GM23338 (cell line): ENCODE data around the gene NGFR. TPM values are rescaled to one million over a fixed set of nuclear protein-coding genes. Genes with fewer than 3 reads are reported as not detected.

Experiments used
- ATAC-seq: fragments of 200-7000 bp; cut with Tn5 transposase; 3 replicates; pipeline ENCODE4 v1.9.1; 2020
- DNase-seq: peaks from one replicate; pipeline ENCODE4 v3.0.0-alpha.2; 2015; ENCODE audit warnings: low spot score
- H2AFZ ChIP-seq: fragments of 200-600 bp; sonication (generic); 2 replicates; pipeline ENCODE4 v1.8.0; 2016; ENCODE audit warnings: antibody characterized with exemption, mild to moderate bottlenecking, moderate library complexity
- H3F3A ChIP-seq: fragments of 200-600 bp; sonication (generic); replicated peaks from 2 replicates; pipeline ENCODE4 v1.8.0; 2017; ENCODE audit warnings: antibody characterized with exemption, mixed run types, low read depth
- H3K27ac ChIP-seq: fragments of 200-600 bp; sonication (generic); 2 replicates; pipeline ENCODE4 v1.6.1; 2016; ENCODE audit warnings: low read depth
- H3K27me3 ChIP-seq: fragments of 200-600 bp; sonication (generic); 2 replicates; pipeline ENCODE4 v1.8.0; 2016; ENCODE audit warnings: mild to moderate bottlenecking, mixed run types, moderate library complexity; ENCODE audit not compliant: insufficient read depth
- H3K36me3 ChIP-seq: fragments of 200-600 bp; sonication (generic); 2 replicates; pipeline ENCODE4 v1.8.0; 2016; ENCODE audit warnings: mild to moderate bottlenecking; ENCODE audit not compliant: insufficient read depth
- H3K4me1 ChIP-seq: fragments of 200-600 bp; sonication (generic); 2 replicates; pipeline ENCODE4 v1.8.0; 2016; ENCODE audit warnings: mild to moderate bottlenecking, moderate library complexity; ENCODE audit not compliant: insufficient read depth
- H3K4me2 ChIP-seq: fragments of 200-600 bp; sonication (generic); 2 replicates; pipeline ENCODE4 v1.7.1; 2017; ENCODE audit warnings: mixed run types
- H3K4me3 ChIP-seq: fragments of 200-600 bp; sonication (generic); 2 replicates; pipeline ENCODE4 v1.6.1; 2016; ENCODE audit warnings: mixed run types
- H3K79me2 ChIP-seq: fragments of 200-600 bp; sonication (generic); replicated peaks from 2 replicates; pipeline ENCODE4 v1.8.0; 2017; ENCODE audit warnings: mild to moderate bottlenecking; ENCODE audit not compliant: insufficient read depth
- H3K9me2 ChIP-seq: fragments of 200-600 bp; sonication (generic); 2 replicates; pipeline ENCODE4 v1.8.0; 2017; ENCODE audit not compliant: insufficient read depth
- H4K20me1 ChIP-seq: fragments of 200-600 bp; sonication (generic); replicated peaks from 2 replicates; pipeline ENCODE4 v1.8.0; 2017; ENCODE audit warnings: mild to moderate bottlenecking; ENCODE audit not compliant: insufficient read depth
- H3K27ac Mint-ChIP-seq: 2 replicates; pipeline ENCODE4 v1.8.0; 2020; ENCODE audit warnings: inconsistent platforms, mild to moderate bottlenecking, moderate library complexity, mixed read lengths
- H3K27me3 Mint-ChIP-seq: 3 replicates; pipeline ENCODE4 v1.8.0; 2022; ENCODE audit warnings: low read depth, mild to moderate bottlenecking, moderate library complexity, mixed read lengths, inconsistent platforms; ENCODE audit not compliant: insufficient read depth, poor library complexity
- H3K36me3 Mint-ChIP-seq: 3 replicates; pipeline ENCODE4 v1.8.0; 2021; ENCODE audit warnings: low read depth, mild to moderate bottlenecking, inconsistent platforms, moderate library complexity, mixed read lengths
- H3K4me1 Mint-ChIP-seq: 3 replicates; pipeline ENCODE4 v1.8.0; 2020; ENCODE audit warnings: mild to moderate bottlenecking, inconsistent platforms, mixed read lengths
- H3K4me3 Mint-ChIP-seq: 3 replicates; pipeline ENCODE4 v1.8.0; 2021; ENCODE audit warnings: moderate library complexity, mild to moderate bottlenecking, inconsistent platforms, mixed read lengths
- H3K9me3 Mint-ChIP-seq: 3 replicates; pipeline ENCODE4 v1.8.0; 2020; ENCODE audit warnings: moderate library complexity, mild to moderate bottlenecking, inconsistent platforms, mixed read lengths
- EZH2phosphoT487 ChIP-seq: fragments of 200-600 bp; sonication (generic); IDR thresholded peaks from one replicate; pipeline ENCODE4 v1.8.1; 2018; ENCODE audit warnings: antibody characterized with exemption; ENCODE audit not compliant: unreplicated experiment
- NANOG ChIP-seq: IDR thresholded peaks from 2 replicates; pipeline ENCODE4 v1.6.1; 2016; ENCODE audit warnings: antibody characterized with exemption, borderline replicate concordance
- microRNA-seq: library from miRNA; unstranded; fragments of <30 nt; microRNA quantifications from one replicate; pipeline ENCODE4, GENCODE V29; 2017
- polyA plus RNA-seq: library from polyadenylated mRNA; unstranded; fragments of >200 nt; fragmentation: Nextera tagmentation; extraction: Ambion mirVana; gene quantifications from 2 replicates; pipeline ENCODE4 v1.2.1, GENCODE V29; 2016
- small RNA-seq: library from RNA; depleted of rRNA; stranded (forward); fragments of <200 nt; gene quantifications from one replicate; pipeline ENCODE3, GENCODE V24; 2014; ENCODE audit warnings: low replicate concordance
- total RNA-seq: library from RNA; depleted of rRNA; stranded (reverse); fragments of >200 nt; shearing (Covaris generic); gene quantifications from 2 replicates; pipeline ENCODE4 v1.2.3, GENCODE V29; 2014; rRNA removed
- TF ChIP-seq, protein P1 (sequence below): IDR thresholded peaks from one replicate; pipeline ENCODE4 v1.6.1; 2018; ENCODE audit warnings: antibody characterized with exemption; ENCODE audit not compliant: unreplicated experiment
- TF ChIP-seq, protein P2 (sequence below), 2 experiments: fragments of 200-600 bp in 1 of 2; sonication (generic) in 1 of 2; conservative IDR thresholded peaks; 2 replicates each; pipeline versions ENCODE4 v1.5.1 to v1.6.1; 2016 to 2017; ENCODE audit warnings: antibody characterized with exemption in 2 of 2, low read depth in 2 of 2, mild to moderate bottlenecking in 2 of 2, moderate library complexity in 1 of 2

The NGFR gene
- total and polyA plus RNA-seq, 2 experiments from 2014 or later = 2.8 to 6.9 TPM

DNA sequence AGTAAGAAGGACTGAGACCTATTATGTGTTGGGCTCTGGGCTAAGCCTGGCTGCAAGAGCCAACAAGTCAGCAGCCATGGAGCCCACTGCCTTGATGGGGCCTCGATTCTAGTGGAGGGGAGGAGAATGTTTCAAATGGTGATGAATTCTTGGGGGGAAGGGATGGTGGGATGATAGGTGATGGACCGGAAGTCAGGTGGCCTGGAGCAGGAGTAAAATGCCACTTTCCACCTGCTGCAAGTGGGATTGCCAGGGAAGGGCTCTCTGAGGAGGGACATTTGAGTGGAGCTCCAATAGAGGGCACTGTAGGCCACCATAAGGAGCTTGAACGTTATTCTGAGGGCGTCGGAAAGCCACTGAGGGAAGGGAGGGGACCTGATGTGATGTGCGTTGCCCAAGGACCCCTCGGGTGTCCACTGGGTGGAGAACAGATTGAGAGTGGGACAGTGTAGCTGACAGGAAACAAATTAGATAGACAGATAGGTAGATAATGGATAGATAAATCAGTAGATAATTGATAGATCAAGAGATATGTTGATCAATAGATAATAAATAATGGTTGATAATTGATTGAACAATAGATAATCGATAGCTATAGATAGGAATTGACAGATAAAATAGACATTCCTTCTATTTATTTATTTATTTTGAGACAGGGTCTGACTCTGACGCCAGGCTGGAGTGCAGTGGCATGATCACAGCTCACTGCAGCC is 62.4 kb downstream of the NGFR start:
- ATAC-seq = peak; percentile 69
- TF ChIP-seq EZH2phosphoT487 (no peak), NANOG (no peak)
- TF ChIP-seq, protein P1, sequence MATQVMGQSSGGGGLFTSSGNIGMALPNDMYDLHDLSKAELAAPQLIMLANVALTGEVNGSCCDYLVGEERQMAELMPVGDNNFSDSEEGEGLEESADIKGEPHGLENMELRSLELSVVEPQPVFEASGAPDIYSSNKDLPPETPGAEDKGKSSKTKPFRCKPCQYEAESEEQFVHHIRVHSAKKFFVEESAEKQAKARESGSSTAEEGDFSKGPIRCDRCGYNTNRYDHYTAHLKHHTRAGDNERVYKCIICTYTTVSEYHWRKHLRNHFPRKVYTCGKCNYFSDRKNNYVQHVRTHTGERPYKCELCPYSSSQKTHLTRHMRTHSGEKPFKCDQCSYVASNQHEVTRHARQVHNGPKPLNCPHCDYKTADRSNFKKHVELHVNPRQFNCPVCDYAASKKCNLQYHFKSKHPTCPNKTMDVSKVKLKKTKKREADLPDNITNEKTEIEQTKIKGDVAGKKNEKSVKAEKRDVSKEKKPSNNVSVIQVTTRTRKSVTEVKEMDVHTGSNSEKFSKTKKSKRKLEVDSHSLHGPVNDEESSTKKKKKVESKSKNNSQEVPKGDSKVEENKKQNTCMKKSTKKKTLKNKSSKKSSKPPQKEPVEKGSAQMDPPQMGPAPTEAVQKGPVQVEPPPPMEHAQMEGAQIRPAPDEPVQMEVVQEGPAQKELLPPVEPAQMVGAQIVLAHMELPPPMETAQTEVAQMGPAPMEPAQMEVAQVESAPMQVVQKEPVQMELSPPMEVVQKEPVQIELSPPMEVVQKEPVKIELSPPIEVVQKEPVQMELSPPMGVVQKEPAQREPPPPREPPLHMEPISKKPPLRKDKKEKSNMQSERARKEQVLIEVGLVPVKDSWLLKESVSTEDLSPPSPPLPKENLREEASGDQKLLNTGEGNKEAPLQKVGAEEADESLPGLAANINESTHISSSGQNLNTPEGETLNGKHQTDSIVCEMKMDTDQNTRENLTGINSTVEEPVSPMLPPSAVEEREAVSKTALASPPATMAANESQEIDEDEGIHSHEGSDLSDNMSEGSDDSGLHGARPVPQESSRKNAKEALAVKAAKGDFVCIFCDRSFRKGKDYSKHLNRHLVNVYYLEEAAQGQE = no peak
- TF ChIP-seq, protein P2, sequence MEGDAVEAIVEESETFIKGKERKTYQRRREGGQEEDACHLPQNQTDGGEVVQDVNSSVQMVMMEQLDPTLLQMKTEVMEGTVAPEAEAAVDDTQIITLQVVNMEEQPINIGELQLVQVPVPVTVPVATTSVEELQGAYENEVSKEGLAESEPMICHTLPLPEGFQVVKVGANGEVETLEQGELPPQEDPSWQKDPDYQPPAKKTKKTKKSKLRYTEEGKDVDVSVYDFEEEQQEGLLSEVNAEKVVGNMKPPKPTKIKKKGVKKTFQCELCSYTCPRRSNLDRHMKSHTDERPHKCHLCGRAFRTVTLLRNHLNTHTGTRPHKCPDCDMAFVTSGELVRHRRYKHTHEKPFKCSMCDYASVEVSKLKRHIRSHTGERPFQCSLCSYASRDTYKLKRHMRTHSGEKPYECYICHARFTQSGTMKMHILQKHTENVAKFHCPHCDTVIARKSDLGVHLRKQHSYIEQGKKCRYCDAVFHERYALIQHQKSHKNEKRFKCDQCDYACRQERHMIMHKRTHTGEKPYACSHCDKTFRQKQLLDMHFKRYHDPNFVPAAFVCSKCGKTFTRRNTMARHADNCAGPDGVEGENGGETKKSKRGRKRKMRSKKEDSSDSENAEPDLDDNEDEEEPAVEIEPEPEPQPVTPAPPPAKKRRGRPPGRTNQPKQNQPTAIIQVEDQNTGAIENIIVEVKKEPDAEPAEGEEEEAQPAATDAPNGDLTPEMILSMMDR (conservative IDR thresholded peaks at IDR 0.05; ENCODE audit: low read depth in 2 of 2) = peak; percentile 70 to 89
- H3K27ac ChIP-seq = no peak overlapping the region

More for the DNA sequence above, 62.4 kb downstream of the NGFR start:
- DNase-seq = peak; percentile 92
- Mint-ChIP-seq H3K4me1 (peaks cover 12% of the 10 kb centered on the region), H3K27me3 (peaks cover 20% of the 10 kb centered on the region), H3K36me3 (no peaks in the 10 kb centered on the region), H3K9me3 (no peaks in the 10 kb centered on the region), H3K4me3 (no peak overlapping the region), H3K27ac (no peak overlapping the region)
- no peaks in the 10 kb centered on the region; the same call in 1 of the 2 replicates for H3K27me3 ChIP-seq
- no peak overlapping the region for H3K4me2 ChIP-seq
- no peaks in the 10 kb centered on the region for H3K79me2 ChIP-seq
- H3K4me3 ChIP-seq = no peak overlapping the region
- no peaks in the 10 kb centered on the region for H3F3A ChIP-seq
- no peak overlapping the region for H2AFZ ChIP-seq
- no peaks in the 10 kb centered on the region; the same call in 1 of the 2 replicates for H3K4me1 ChIP-seq
- no peaks in the 10 kb centered on the region for H3K9me2 ChIP-seq
- no peaks in the 10 kb centered on the region for H4K20me1 ChIP-seq
- no peaks in the 10 kb centered on the region for H3K36me3 ChIP-seq

Small RNAs within 50 kb of the gene (microRNA-seq; reads per million reads assigned to microRNA genes)
- gene MIR6165 = not detected

Small RNAs within 50 kb of the gene (small RNA-seq; reads per million reads assigned to genes)
- not detected for gene MIR6165

Other genes with a start within 250 kb of the NGFR start
- gene ZNF652, start 133.0 kb upstream of the NGFR start, total RNA-seq = 50.1 and 54.5 TPM in 2 replicates
- gene ZNF652, start 133.0 kb upstream of the NGFR start, polyA plus RNA-seq = 34.9 and 36.2 TPM in 2 replicates
- 211 and 215 TPM in 2 replicates for gene PHB1, start 80.4 kb upstream of the NGFR start, total RNA-seq
- 172 and 194 TPM in 2 replicates for gene PHB1, start 80.4 kb upstream of the NGFR start, polyA plus RNA-seq
- 2.7 and 4.7 TPM in 2 replicates for gene NXPH3, start 80.6 kb downstream of the NGFR start, total RNA-seq
- 0.23 and 0.30 TPM in 2 replicates for gene NXPH3, start 80.6 kb downstream of the NGFR start, polyA plus RNA-seq
- gene SPOP, start 182.8 kb downstream of the NGFR start, total RNA-seq = 13.9 and 29.4 TPM in 2 replicates
- gene SPOP, start 182.8 kb downstream of the NGFR start, polyA plus RNA-seq = 17.9 and 18.6 TPM in 2 replicates
- 56.7 and 59.7 TPM in 2 replicates for gene SLC35B1, start 212.7 kb downstream of the NGFR start, total RNA-seq
- 54.8 and 58.9 TPM in 2 replicates for gene SLC35B1, start 212.7 kb downstream of the NGFR start, polyA plus RNA-seq